Smooth muscle cell (in vitro differentiated cells): ENCODE data around the gene RASA3. TPM values are rescaled to one million over a fixed set of nuclear protein-coding genes. Genes with fewer than 3 reads are reported as not detected.

ENCODE experiments used
- DNase-seq: peaks from one replicate; lab custom pipeline; 2025; ENCODE audit not compliant: unreplicated experiment; lab: John Stamatoyannopoulos, UW
- H2AFZ ChIP-seq: fragments of 200-600 bp; sonication (generic); 2 replicates; pipeline ENCODE4 v1.6.0; 2016; ENCODE audit warnings: antibody characterized with exemption, low read depth, mild to moderate bottlenecking
- H3F3A ChIP-seq: fragments of 200-600 bp; sonication (generic); 2 replicates; pipeline ENCODE4 v1.6.0; 2017; ENCODE audit warnings: antibody characterized with exemption, low read depth
- H3K27ac ChIP-seq: fragments of 200-600 bp; sonication (generic); 2 replicates; pipeline ENCODE4 v1.5.1; 2016; ENCODE audit warnings: low read depth, mild to moderate bottlenecking
- H3K27me3 ChIP-seq: fragments of 200-600 bp; sonication (generic); 2 replicates; pipeline ENCODE4 v1.6.1; 2016; ENCODE audit warnings: low read depth, mild to moderate bottlenecking
- H3K36me3 ChIP-seq: fragments of 200-600 bp; sonication (generic); 2 replicates; pipeline ENCODE4 v1.5.1; 2016; ENCODE audit warnings: low read depth
- H3K4me1 ChIP-seq: fragments of 200-600 bp; sonication (generic); 2 replicates; pipeline ENCODE4 v1.5.1; 2016; ENCODE audit warnings: low read depth
- H3K4me2 ChIP-seq: fragments of 200-600 bp; sonication (generic); 2 replicates; pipeline ENCODE4 v1.6.0; 2016; ENCODE audit warnings: mild to moderate bottlenecking
- H3K4me3 ChIP-seq: fragments of 200-600 bp; sonication (generic); 2 replicates; pipeline ENCODE4 v1.5.1; 2016; ENCODE audit warnings: mild to moderate bottlenecking
- H3K79me2 ChIP-seq: fragments of 200-600 bp; sonication (generic); 2 replicates; pipeline ENCODE4 v1.6.0; 2016; ENCODE audit warnings: low read depth, mild to moderate bottlenecking
- H3K9ac ChIP-seq: fragments of 200-600 bp; sonication (generic); 2 replicates; pipeline ENCODE4 v1.6.0; 2016; ENCODE audit warnings: low read depth
- H3K9me3 ChIP-seq: fragments of 200-600 bp; sonication (generic); replicated peaks from 2 replicates; pipeline ENCODE4 v1.5.1; 2016; ENCODE audit warnings: low read depth
- H4K20me1 ChIP-seq: fragments of 200-600 bp; sonication (generic); 2 replicates; pipeline ENCODE4 v1.6.0; 2016; ENCODE audit warnings: low read depth
- WGBS: methylation state at CpG from one replicate; pipeline ENCODE4 v1.1.7; 2016; ENCODE audit warnings: low lambda C conversion rate; 5-methylcytosine and 5-hydroxymethylcytosine counted together
- polyA plus RNA-seq: library from polyadenylated mRNA; unstranded; fragments of >200 nt; fragmentation: Nextera tagmentation; extraction: Ambion mirVana; gene quantifications from 2 replicates; pipeline ENCODE4 v1.2.1, GENCODE V29; 2016
- total RNA-seq: library from RNA; depleted of rRNA; stranded (reverse); fragments of >200 nt; gene quantifications from 2 replicates; pipeline ENCODE4 v1.2.3, GENCODE V29; 2014
- TF ChIP-seq, protein P1 (sequence below): fragments of 200-600 bp; sonication (generic); IDR thresholded peaks from 2 replicates; pipeline ENCODE4 v1.5.1; 2017; ENCODE audit warnings: borderline replicate concordance, mild to moderate bottlenecking, antibody characterized with exemption; ENCODE audit not compliant: insufficient read depth, poor library complexity, severe bottlenecking

RASA3 gene
- total and polyA plus RNA-seq, 2 experiments from 2014 or later = 21.3 to 26.8 TPM

DNA sequence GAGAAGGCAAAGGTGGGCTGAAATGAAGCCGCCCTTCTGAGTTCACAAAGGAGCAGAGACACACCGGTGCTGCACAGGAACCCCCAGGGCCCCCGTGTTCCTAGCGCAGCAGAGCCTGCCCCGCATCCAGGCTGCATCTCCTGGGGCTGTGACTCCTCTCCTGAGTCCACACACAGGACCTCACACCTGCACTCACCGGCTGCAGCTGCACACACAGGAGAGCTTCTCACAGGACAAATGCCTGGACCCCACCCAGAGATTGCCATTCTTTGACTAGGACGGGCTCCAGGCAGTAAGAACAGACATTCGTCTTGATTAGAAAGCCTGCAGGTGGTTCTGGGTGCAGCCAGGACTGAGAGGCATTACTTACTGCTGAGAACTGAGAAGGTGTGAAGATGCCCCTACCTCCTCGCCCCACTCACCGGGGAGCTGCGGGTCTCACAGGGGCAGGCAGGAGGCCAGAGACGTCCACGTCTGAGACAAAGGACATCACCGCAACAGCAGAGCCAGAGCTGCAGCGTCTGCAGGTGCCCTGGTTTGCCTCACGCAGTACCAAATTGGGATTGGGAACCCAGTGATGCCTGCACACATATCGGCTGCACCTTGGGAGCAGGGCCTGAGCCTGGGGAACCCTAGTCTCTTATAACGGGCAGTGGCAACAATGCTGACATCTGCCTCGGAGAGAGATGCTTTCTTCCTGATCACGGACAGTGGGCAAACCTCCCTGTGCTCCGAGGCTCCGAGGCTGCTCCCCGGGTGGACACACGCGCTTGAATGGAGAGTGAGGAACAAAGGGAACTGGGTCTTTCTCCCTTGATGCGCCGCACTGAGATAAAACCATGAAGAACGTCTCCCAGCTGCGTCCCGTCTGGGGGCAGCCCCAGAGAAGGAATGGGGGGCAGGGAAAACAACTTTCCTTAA, 50.4 kb downstream of the RASA3 start:
- TF ChIP-seq, protein P1, sequence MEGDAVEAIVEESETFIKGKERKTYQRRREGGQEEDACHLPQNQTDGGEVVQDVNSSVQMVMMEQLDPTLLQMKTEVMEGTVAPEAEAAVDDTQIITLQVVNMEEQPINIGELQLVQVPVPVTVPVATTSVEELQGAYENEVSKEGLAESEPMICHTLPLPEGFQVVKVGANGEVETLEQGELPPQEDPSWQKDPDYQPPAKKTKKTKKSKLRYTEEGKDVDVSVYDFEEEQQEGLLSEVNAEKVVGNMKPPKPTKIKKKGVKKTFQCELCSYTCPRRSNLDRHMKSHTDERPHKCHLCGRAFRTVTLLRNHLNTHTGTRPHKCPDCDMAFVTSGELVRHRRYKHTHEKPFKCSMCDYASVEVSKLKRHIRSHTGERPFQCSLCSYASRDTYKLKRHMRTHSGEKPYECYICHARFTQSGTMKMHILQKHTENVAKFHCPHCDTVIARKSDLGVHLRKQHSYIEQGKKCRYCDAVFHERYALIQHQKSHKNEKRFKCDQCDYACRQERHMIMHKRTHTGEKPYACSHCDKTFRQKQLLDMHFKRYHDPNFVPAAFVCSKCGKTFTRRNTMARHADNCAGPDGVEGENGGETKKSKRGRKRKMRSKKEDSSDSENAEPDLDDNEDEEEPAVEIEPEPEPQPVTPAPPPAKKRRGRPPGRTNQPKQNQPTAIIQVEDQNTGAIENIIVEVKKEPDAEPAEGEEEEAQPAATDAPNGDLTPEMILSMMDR = no peak
- H3K27ac ChIP-seq = no peak overlapping the region
- no peak overlapping the region for H3K4me3 ChIP-seq
- no peak overlapping the region for H3K9ac ChIP-seq
- DNase-seq = no peak
- peaks cover 39% of the 10 kb centered on the region for H3K79me2 ChIP-seq
- H3K4me1 ChIP-seq = peaks cover 15% of the 10 kb centered on the region
- WGBS = 89% methylated on average over 30 of the region's 30 CpGs
- H3K4me2 ChIP-seq = no peak overlapping the region
- no peaks in the 10 kb centered on the region for H3F3A ChIP-seq
- H4K20me1 ChIP-seq = peaks cover 63% of the 10 kb centered on the region
- H2AFZ ChIP-seq = no peak overlapping the region
- no peaks in the 10 kb centered on the region for H3K36me3 ChIP-seq
- no peaks in the 10 kb centered on the region for H3K9me3 ChIP-seq
- H3K27me3 ChIP-seq = no peaks in the 10 kb centered on the region

GRCh38 chr13:114080739-114081561, 51.5 kb downstream of the RASA3 start:
- H4K20me1 ChIP-seq = peaks cover 74% of the 10 kb centered on the region
- no peak overlapping the region for H3K27ac ChIP-seq
- no peak overlapping the region for H2AFZ ChIP-seq
- no peak overlapping the region for H3K9ac ChIP-seq
- 96% methylated on average over 34 of the region's 34 CpGs for WGBS
- peaks cover 15% of the 10 kb centered on the region for H3K4me1 ChIP-seq
- no peaks in the 10 kb centered on the region for H3K27me3 ChIP-seq
- H3K4me3 ChIP-seq = no peak overlapping the region
- peaks cover 50% of the 10 kb centered on the region for H3K79me2 ChIP-seq
- no peaks in the 10 kb centered on the region for H3K9me3 ChIP-seq
- H3F3A ChIP-seq = no peaks in the 10 kb centered on the region
- TF ChIP-seq, protein P1 = no peak
- H3K36me3 ChIP-seq = no peaks in the 10 kb centered on the region
- no peak overlapping the region for H3K4me2 ChIP-seq
- DNase-seq = no peak

GRCh38 chr13:114079601-114080536, 52.6 kb downstream of the RASA3 start:
- WGBS = 95% methylated on average over 37 of the region's 37 CpGs
- H3K27me3 ChIP-seq = no peaks in the 10 kb centered on the region
- peaks cover 56% of the 10 kb centered on the region for H3K79me2 ChIP-seq
- H3F3A ChIP-seq = no peaks in the 10 kb centered on the region
- TF ChIP-seq, protein P1 = no peak
- no peak overlapping the region for H3K4me2 ChIP-seq
- H3K9ac ChIP-seq = no peak overlapping the region
- peaks cover 15% of the 10 kb centered on the region for H3K4me1 ChIP-seq
- H3K36me3 ChIP-seq = no peaks in the 10 kb centered on the region
- no peaks in the 10 kb centered on the region for H3K9me3 ChIP-seq
- no peak overlapping the region for H2AFZ ChIP-seq
- H4K20me1 ChIP-seq = peaks cover 84% of the 10 kb centered on the region
- H3K27ac ChIP-seq = no peak overlapping the region
- DNase-seq = no peak
- no peak overlapping the region for H3K4me3 ChIP-seq
